ENCODE results near the gene MOB3B.

Gene MOB3B

GRCh38 chr9:27340961-27341511 is 188.6 kb downstream of the MOB3B start:
- H3K27ac ChIP-seq (ENCODE audit: poor library complexity, severe bottlenecking), result no peak overlapping the region
- ATAC-seq (ENCODE audit: low read depth), result no peak
- TF ChIP-seq CTCF (IDR thresholded peaks at IDR 0.05; ENCODE audit: poor library complexity, severe bottlenecking), result no peak
- no peak overlapping the region for H3K4me3 ChIP-seq (ENCODE audit: severe bottlenecking)
- no peak for DNase-seq (ENCODE audit: low spot score)
- no peaks in the 10 kb centered on the region for H3K36me3 ChIP-seq (ENCODE audit: low read depth)
- no peaks in the 10 kb centered on the region for H3K9me3 ChIP-seq (ENCODE audit: severe bottlenecking)
- no peaks in the 10 kb centered on the region for H3K27me3 ChIP-seq (ENCODE audit: insufficient read depth, poor library complexity, severe bottlenecking)
- no peaks in the 10 kb centered on the region for H3K4me1 ChIP-seq (ENCODE audit: insufficient read depth, poor library complexity, severe bottlenecking)

- ATAC-seq (ENCODE audit: low read depth), result no peak
- no peaks in the 10 kb centered on the region for H3K36me3 ChIP-seq (ENCODE audit: low read depth)
- no peaks in the 10 kb centered on the region for H3K4me1 ChIP-seq (ENCODE audit: insufficient read depth, poor library complexity, severe bottlenecking)
- no peak for TF ChIP-seq CTCF (IDR thresholded peaks at IDR 0.05; ENCODE audit: poor library complexity, severe bottlenecking)
- DNase-seq (ENCODE audit: low spot score), result no peak
- H3K9me3 ChIP-seq (ENCODE audit: severe bottlenecking), result no peaks in the 10 kb centered on the region
- no peak overlapping the region for H3K4me3 ChIP-seq (ENCODE audit: severe bottlenecking)
- H3K27ac ChIP-seq (ENCODE audit: poor library complexity, severe bottlenecking), result no peak overlapping the region
- H3K27me3 ChIP-seq (ENCODE audit: insufficient read depth, poor library complexity, severe bottlenecking), result no peaks in the 10 kb centered on the region
Observed at GRCh38 chr9:27340285-27340674, 189.3 kb downstream of the MOB3B start.

- ATAC-seq (ENCODE audit: low read depth), result no peak
- Histone ChIP-seq H3K9me3 (ENCODE audit: severe bottlenecking) (no peaks in the 10 kb centered on the region), H3K27ac (ENCODE audit: poor library complexity, severe bottlenecking) (no peak overlapping the region), H3K36me3 (ENCODE audit: low read depth) (no peaks in the 10 kb centered on the region), H3K4me3 (ENCODE audit: severe bottlenecking) (no peak overlapping the region), H3K4me1 (ENCODE audit: insufficient read depth, poor library complexity, severe bottlenecking) (no peaks in the 10 kb centered on the region), H3K27me3 (ENCODE audit: insufficient read depth, poor library complexity, severe bottlenecking) (no peaks in the 10 kb centered on the region)
- no peak for DNase-seq (ENCODE audit: low spot score)
- TF ChIP-seq CTCF (IDR thresholded peaks at IDR 0.05; ENCODE audit: poor library complexity, severe bottlenecking), result no peak
Observed at GRCh38 chr9:27339661-27340284, 189.8 kb downstream of the MOB3B start.

GRCh38 chr9:27338527-27338903 is 191.1 kb downstream of the MOB3B start:
- Histone ChIP-seq H3K27me3 (ENCODE audit: insufficient read depth, poor library complexity, severe bottlenecking) (no peaks in the 10 kb centered on the region), H3K9me3 (ENCODE audit: severe bottlenecking) (no peaks in the 10 kb centered on the region), H3K36me3 (ENCODE audit: low read depth) (no peaks in the 10 kb centered on the region), H3K4me3 (ENCODE audit: severe bottlenecking) (no peak overlapping the region), H3K4me1 (ENCODE audit: insufficient read depth, poor library complexity, severe bottlenecking) (peaks cover under 1% of the 10 kb centered on the region), H3K27ac (ENCODE audit: poor library complexity, severe bottlenecking) (no peak overlapping the region)
- DNase-seq (ENCODE audit: low spot score) (no peak), ATAC-seq (ENCODE audit: low read depth) (no peak)
- no peak for TF ChIP-seq CTCF (IDR thresholded peaks at IDR 0.05; ENCODE audit: poor library complexity, severe bottlenecking)

GRCh38 chr9:27337833-27338526 is 191.6 kb downstream of the MOB3B start:
- TF ChIP-seq CTCF (IDR thresholded peaks at IDR 0.05; ENCODE audit: poor library complexity, severe bottlenecking), result no peak
- ATAC-seq (ENCODE audit: low read depth) (peak; percentile 30; the same call in 1 of the 3 replicates), DNase-seq (ENCODE audit: low spot score) (no peak)
- no peaks in the 10 kb centered on the region for H3K27me3 ChIP-seq (ENCODE audit: insufficient read depth, poor library complexity, severe bottlenecking)
- no peak overlapping the region for H3K4me3 ChIP-seq (ENCODE audit: severe bottlenecking)
- no peaks in the 10 kb centered on the region for H3K9me3 ChIP-seq (ENCODE audit: severe bottlenecking)
- H3K27ac ChIP-seq (ENCODE audit: poor library complexity, severe bottlenecking), result no peak overlapping the region
- no peaks in the 10 kb centered on the region for H3K36me3 ChIP-seq (ENCODE audit: low read depth)
- peaks cover 4% of the 10 kb centered on the region for H3K4me1 ChIP-seq (ENCODE audit: insufficient read depth, poor library complexity, severe bottlenecking)
